Retina (tissue), 1 donor: ENCODE measurements around the gene CBY3.
A peak's percentile ranks its signal among the peaks of the same experiment; 100 is the strongest.
"Not testable (repeated sequence)": the region's sequence is repeated elsewhere in the genome, so short reads cannot be mapped to it uniquely, and the experiment has no call there.

Experiments
- DNase-seq: peaks from one replicate; pipeline ENCODE4 v3.0.0-alpha.2; 2016

CBY3 gene

GRCh38 chr5:179668391-179668790 is 12.4 kb downstream of the CBY3 start:
- DNase-seq = peak; percentile 60

- not testable (repeated sequence) for DNase-seq
Observed at GRCh38 chr5:179661647-179662046, 19.2 kb downstream of the CBY3 start.

GRCh38 chr5:179658179-179658856 is 22.5 kb downstream of the CBY3 start:
- DNase-seq = peak; percentile 53

GRCh38 chr5:179657302-179658178 is 23.3 kb downstream of the CBY3 start:
- not testable (repeated sequence) for DNase-seq

- not testable (repeated sequence) for DNase-seq
Observed at GRCh38 chr5:179653135-179653534, 27.7 kb downstream of the CBY3 start.

DNA sequence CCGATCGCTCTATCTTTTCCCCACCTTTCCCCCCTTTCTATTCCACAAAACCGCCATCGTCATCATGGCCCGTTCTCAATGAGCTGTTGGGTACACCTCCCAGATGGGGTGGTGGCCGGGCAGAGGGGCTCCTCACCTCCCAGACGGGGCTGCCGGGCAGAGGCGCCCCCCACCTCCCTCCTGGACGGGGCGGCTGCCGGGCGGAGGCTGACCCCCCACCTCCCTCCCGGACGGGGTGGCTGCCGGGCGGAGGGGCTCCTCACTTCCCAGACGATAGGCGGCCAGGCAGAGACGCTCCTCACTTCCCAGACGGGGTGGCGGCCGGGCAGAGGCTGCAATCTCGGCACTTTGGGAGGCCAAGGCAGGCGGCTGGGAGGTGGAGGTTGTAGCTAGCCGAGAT is 30.6 kb downstream of the CBY3 start:
- not testable (repeated sequence) for DNase-seq

DNA sequence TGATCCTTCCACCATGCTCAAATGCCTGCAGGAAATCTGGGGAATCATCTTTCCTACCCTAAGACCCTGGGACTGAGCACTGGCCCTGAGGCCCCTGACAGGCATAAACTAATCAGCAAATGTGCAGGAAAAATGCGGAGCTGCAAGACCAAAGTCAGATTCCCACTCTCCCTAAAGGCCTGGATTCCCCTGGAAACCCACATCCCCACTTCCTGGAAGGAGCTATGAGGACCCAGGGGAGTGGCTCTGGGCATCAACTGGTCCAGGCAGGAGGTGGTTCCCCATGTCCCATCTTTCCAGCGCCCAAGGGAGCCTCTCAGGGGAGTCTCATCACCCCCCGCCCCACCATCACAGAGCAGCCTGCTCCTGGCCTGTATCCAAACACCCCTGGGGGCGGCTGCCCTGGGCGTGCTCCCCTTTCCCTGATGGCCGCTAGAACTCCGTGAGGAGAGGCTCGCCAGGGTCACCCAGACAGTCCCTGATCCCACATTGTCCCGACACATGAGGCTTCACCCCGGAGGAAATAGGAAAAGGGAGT is 31.6 kb downstream of the CBY3 start:
- DNase-seq = not testable (repeated sequence)

- DNase-seq = no peak
Observed at GRCh38 chr5:179648410-179648809, 32.4 kb downstream of the CBY3 start.

- not testable (repeated sequence) for DNase-seq
Observed at GRCh38 chr5:179644766-179645165, 36.1 kb downstream of the CBY3 start.

- DNase-seq = not testable (repeated sequence)
Observed at GRCh38 chr5:179643141-179643920, 37.5 kb downstream of the CBY3 start.

GRCh38 chr5:179642626-179643025 is 38.2 kb downstream of the CBY3 start:
- not testable (repeated sequence) for DNase-seq

GRCh38 chr5:179641745-179642144 is 39.1 kb downstream of the CBY3 start:
- not testable (repeated sequence) for DNase-seq

DNA sequence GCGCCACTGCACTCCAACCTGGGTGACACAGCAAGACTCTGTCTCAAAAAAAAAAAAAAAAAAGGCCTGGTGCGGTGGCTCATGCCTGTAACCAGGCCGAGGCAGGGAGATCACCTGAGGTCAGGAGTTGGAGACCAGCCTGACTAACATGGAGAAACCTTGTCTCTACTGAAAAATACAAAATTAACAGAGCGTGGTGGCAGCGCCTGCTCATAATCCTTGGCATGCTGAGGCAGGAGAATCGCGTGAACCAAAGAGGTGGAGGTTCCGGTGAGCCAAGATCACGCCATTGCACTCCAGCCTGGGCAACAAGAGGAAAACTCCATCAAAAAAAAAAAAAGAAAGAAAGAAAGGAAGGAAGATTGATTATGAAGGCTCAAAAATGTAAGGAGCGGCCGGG is 41.5 kb downstream of the CBY3 start:
- not testable (repeated sequence) for DNase-seq

DNA sequence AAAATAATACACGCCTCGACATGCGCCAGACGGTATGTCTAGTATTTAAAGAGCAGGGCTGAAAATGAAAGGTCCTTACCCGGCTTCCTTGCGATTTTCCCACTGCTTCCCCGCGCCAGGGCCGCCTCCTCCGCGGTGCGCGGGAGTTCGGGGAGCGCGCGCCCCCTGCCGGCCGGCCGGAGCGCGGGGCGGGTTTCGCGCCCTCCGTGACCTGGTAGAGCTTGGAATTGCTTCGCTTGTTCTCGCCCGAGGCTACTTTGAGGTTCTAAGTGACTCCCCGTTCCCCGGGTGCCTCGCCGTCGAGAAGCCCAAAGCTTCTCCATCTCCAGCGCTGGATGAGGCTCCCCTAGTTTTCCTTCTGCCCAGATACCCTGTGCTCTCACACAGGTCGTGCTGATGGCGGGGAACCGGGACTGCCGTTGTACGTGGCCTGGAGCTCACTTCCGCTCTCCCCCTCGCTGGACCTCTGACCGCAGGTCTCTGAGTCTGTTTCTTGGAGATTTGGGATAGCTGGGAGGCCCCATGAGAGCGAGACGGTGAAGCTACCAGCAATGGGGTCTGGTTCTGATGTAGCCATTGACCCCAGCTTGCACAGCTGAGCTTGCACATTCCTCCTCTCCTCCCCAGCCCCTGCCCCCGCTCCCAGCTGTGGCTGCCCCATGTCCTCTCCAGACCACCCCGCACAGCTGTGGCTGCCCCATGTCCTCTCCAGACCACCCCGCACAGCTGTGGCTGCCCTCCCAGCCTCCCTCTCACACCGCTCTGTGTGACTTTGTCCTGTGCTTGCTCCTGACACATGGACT is 46.3 kb downstream of the CBY3 start:
- not testable (repeated sequence) for DNase-seq

GRCh38 chr5:179633501-179634369 is 47.1 kb downstream of the CBY3 start:
- DNase-seq = not testable (repeated sequence)
